HG03135 (cell line): ENCODE measurements around the gene URB1.

ENCODE experiments used
- ATAC-seq: cut with Tn5 transposase; IDR thresholded peaks from one replicate; pipeline ENCODE4 v1.9.1; 2021; ENCODE audit warnings: mild to moderate bottlenecking, moderate library complexity; ENCODE audit not compliant: unreplicated experiment

Gene URB1

DNA sequence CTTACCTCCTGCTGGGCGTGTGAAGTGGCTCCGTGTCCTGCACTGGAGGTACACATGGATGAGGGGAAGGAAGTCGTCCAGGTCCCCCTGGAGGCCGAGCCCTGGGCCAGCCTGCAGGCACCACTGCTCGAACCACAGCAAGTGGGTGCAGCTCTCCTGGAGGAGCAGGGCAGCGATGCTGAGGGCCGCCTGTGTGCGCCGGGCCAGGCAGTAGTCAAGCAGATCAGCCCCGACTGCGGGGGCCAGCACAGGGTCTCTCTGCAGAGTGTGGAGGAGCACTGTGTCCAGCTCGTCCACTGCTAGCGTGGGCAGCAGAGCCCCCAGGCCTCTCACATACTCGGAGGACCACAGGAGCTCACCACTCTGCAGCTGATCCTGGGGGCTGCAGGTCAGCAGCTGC is 45.9 kb downstream of the URB1 start:
- no peak for ATAC-seq

DNA sequence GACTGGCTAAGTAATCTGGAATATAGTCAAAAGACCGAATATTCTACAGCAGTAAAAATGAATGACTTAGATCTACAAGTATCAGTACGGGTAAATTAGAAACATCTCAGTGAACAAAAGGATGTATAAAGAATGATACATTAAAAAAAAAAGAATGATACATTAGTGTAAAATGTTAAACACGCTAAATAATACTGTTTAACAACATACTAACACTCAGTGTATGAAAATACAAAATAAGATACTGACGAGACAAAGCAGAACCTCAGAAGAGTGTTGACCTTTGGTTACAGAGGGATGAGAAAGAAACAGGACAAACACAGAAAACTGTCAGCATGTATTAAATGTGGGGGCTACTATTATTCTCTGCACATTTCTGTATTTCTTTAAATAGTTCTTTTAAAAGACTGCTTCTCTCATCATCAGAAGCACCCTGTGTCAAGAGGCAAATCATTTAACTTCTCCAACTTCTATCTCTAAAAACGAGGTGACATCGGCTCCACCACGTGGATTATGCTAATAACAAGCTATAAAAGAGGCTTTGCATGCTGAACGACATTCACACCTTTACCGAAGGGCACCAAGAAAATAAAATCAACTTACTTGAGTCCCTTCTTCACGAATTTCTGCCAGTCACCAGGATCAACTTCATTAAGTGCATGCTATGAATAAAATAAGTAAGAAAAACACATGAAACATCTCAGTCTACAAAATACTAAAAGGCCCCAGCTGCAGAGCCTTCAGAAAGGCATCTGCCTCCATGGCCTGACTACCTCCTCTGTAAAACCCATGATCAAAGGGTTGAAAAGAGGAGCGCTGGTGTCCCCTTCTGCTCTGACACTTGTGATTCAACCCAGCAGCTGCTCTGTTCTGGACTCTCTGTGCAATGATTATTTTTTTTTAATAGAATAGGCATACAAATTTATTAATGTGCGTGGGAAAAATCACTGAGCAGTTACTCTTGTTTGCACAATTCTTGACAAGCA is 51.7 kb downstream of the URB1 start:
- no peak for ATAC-seq

- ATAC-seq, result no peak
These were observed 54.4 kb downstream of the URB1 start for GRCh38 chr21:32338209-32338921.

DNA sequence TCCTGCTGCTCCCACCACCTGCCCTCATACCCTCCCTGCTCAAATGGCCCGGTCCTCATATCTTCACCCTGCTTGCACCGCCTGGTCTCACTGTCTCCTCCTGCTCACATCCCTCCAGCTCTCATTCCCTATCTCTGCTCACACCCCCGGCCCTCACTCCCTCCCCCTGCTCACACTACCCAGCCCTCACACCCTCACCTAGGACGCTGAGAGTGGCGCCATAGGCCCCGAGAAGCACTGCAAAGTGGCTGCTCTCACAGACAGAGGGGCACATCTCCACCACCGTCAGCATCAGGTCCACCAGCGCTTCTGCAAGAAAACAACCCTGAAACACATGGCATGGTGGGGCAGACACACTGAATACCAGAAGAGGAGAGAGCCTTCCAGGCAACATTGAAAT is 55.6 kb downstream of the URB1 start:
- no peak for ATAC-seq

- no peak for ATAC-seq
These were observed 56.1 kb downstream of the URB1 start for GRCh38 chr21:32336711-32337110.

DNA sequence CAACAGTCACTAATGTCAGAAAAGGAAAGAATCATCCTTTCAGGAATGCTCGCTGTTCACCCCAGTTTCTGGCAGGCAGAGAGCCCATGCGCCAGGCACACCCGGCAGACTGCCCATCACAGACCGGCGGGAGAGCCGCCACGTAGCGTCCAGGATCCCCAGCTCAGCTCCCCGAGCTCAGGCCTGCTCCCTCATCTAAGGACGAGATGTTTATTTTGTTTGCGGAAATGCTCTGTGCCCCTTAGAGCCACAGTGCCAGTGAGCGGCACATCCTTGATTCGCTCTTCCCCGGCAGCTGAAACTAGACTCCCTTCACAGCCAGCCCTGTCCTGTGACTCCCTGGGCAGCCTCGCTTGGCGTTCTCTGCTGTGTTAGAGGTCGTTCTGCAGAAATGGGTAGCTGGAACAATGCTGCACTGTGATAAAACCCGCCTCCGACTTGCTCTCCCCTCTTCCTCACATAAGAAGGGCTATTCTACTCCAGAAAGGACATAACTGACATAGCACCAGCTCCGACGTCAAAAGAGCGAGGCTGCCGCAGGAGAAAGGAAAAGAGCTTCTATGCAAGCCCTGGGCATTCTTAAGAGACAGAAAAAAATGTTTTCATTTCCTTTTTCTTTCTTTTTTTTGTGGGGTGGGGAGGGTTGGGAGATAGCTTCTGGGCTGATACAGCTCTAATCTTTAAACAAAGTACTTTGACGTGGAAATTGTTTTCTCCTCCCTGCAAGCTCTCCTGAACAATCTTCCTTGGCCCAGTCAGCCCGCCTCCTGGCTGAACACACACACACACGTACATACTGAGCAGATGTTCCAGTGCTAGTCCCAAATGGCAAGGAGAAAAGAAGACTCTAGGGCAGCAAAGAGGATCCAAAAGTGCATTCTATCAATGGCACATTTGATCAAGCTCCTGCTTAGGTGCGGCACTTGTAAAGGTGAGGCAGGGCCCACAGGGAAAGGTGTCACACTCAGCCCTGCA is 56.9 kb downstream of the URB1 start:
- ATAC-seq, result no peak

- no peak for ATAC-seq
These were observed 57.8 kb downstream of the URB1 start for GRCh38 chr21:32334980-32335531.

GRCh38 chr21:32333953-32334673 is 58.7 kb downstream of the URB1 start:
- no peak for ATAC-seq

GRCh38 chr21:32332463-32332951 is 60.3 kb downstream of the URB1 start:
- ATAC-seq, result no peak

GRCh38 chr21:32331444-32332305 is 61.1 kb downstream of the URB1 start:
- no peak for ATAC-seq

DNA sequence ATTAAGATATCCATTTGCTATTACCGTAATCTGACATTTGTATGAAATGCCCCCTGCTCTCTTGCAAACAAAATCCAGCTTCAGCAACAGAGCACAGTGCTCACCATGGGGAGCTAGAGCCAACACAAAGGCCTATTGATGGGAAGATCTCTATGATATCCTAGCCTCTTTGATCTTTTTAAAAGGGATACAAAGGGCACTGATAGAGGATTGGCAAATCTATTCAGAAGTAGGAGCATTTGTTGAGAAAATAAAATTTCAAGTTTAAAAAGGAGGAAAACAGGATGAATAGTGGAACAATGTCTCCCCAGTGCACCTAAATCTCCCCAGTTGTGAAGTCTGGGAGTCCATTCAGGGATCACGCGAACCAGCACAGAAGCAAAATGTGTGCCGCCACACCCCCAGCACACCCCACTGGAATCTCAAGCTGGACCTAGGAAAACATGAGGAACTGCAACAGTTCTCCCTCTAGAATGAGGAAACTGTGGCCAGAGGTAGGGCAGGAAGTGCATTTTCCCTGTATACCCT is 62.0 kb downstream of the URB1 start:
- no peak for ATAC-seq

DNA sequence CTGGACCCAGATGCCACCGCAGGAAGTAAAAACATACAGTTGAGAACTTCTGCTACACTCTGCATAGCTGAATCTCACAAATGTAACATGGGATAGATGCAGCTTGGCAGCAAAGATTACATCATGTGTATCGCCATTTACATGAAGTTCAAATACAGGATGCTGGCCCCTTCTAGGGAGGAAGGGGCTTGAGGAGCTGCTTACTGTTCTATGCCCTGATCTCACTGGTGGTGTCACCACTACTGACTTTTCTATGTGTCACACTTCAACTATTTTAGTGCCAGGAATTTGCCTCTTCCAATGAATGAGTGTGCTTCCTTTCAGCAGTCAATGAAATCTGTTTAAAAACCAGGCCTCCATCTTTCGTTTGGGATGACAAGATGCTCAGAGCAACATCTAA is 63.0 kb downstream of the URB1 start:
- ATAC-seq, result no peak

DNA sequence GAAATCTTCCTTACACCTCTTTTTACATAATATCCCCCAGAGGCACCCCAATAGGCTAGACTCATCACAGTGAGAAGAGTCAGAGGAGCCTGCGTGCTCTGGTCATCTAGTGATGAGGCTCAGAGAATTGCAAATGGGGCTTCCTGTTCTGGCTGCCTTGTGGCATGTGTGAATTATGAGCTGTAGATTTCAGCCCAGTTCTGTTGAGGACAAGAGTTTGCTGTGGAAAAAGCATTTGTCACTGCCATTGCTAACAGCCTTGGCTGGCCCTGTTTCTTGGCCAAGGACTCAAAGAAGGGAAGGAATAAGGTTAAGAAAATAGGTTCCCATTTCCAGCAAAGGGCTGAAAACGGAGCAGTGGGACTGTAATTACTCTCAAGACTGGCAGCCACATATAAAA is 63.5 kb downstream of the URB1 start:
- ATAC-seq, result no peak

- ATAC-seq, result no peak
These were observed 64.2 kb downstream of the URB1 start for GRCh38 chr21:32328595-32328994.

GRCh38 chr21:32325706-32326105 is 67.1 kb downstream of the URB1 start:
- ATAC-seq, result no peak

DNA sequence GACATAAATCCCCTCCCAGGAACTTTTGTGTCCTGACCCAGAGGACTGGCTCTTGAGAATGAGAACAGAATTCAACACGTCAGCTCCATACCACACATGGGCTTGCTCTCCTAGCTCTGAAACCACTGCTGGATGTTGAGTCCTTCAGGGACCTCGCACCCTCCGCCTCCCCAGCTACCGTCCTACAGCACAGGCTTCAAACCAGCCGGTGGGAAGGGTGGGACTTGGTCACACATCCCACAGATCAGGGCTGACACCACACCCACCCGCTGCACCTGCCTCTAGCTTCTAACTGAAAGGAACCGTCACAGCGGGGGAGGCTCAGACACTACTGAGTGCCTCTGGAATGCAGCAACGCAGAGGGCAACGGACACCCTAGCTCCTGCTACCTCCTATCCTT is 70.1 kb downstream of the URB1 start:
- ATAC-seq, result no peak

DNA sequence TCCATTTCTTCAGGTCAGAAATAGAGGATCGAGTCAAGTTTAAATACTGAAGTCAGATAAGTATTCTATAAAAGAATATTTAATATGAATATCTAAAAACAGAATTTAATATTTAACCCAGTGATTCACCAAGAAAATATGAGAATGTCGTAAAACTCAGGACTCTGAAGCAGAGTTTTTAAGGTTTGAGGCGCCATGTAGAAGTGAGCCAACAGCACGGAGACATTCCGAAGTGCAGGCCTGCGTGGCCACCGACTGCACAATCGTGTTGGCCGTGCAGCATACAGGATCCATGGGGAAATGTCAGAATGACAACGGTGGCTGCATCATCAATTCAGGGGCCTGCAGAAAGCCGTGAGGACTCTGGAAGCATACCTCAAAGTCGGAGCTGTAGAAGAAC is 70.7 kb downstream of the URB1 start:
- ATAC-seq, result no peak

GRCh38 chr21:32321480-32321879 is 71.3 kb downstream of the URB1 start:
- no peak for ATAC-seq

DNA sequence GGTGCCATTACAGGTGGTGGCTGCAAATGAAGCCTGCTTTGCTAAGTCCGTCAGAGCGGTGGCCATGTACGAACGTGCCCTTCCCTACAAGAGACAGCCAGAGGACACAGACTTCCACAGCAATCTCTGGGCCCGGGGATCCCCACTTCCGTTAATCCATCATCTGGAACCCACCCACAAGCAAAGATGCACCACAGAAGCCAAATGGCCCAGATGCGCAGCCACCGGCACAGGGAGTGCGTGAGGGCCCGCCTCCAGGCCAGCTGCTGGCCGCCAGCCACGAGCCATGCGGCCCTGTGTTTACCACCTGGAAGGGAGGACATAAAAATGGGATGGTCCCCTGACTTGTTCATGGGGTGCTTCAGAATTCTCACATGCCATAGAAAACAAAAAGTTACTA is 72.1 kb downstream of the URB1 start:
- no peak for ATAC-seq
